GM23338 (cell line): ENCODE measurements around the gene USP6NL. TPM values are rescaled to one million over a fixed set of nuclear protein-coding genes. Genes with fewer than 3 reads are reported as not detected.

Experiments
- ATAC-seq: fragments of 200-7000 bp; cut with Tn5 transposase; 3 replicates; pipeline ENCODE4 v1.9.1; 2020
- DNase-seq: peaks from one replicate; pipeline ENCODE4 v3.0.0-alpha.2; 2015; ENCODE audit warnings: low spot score
- H2AFZ ChIP-seq: fragments of 200-600 bp; sonication (generic); 2 replicates; pipeline ENCODE4 v1.8.0; 2016; ENCODE audit warnings: antibody characterized with exemption, mild to moderate bottlenecking, moderate library complexity
- H3F3A ChIP-seq: fragments of 200-600 bp; sonication (generic); replicated peaks from 2 replicates; pipeline ENCODE4 v1.8.0; 2017; ENCODE audit warnings: antibody characterized with exemption, mixed run types, low read depth
- H3K27ac ChIP-seq: fragments of 200-600 bp; sonication (generic); 2 replicates; pipeline ENCODE4 v1.6.1; 2016; ENCODE audit warnings: low read depth
- H3K27me3 ChIP-seq: fragments of 200-600 bp; sonication (generic); 2 replicates; pipeline ENCODE4 v1.8.0; 2016; ENCODE audit warnings: mild to moderate bottlenecking, mixed run types, moderate library complexity; ENCODE audit not compliant: insufficient read depth
- H3K36me3 ChIP-seq: fragments of 200-600 bp; sonication (generic); 2 replicates; pipeline ENCODE4 v1.8.0; 2016; ENCODE audit warnings: mild to moderate bottlenecking; ENCODE audit not compliant: insufficient read depth
- H3K4me1 ChIP-seq: fragments of 200-600 bp; sonication (generic); 2 replicates; pipeline ENCODE4 v1.8.0; 2016; ENCODE audit warnings: mild to moderate bottlenecking, moderate library complexity; ENCODE audit not compliant: insufficient read depth
- H3K4me2 ChIP-seq: fragments of 200-600 bp; sonication (generic); 2 replicates; pipeline ENCODE4 v1.7.1; 2017; ENCODE audit warnings: mixed run types
- H3K4me3 ChIP-seq: fragments of 200-600 bp; sonication (generic); 2 replicates; pipeline ENCODE4 v1.6.1; 2016; ENCODE audit warnings: mixed run types
- H3K79me2 ChIP-seq: fragments of 200-600 bp; sonication (generic); replicated peaks from 2 replicates; pipeline ENCODE4 v1.8.0; 2017; ENCODE audit warnings: mild to moderate bottlenecking; ENCODE audit not compliant: insufficient read depth
- H3K9me2 ChIP-seq: fragments of 200-600 bp; sonication (generic); 2 replicates; pipeline ENCODE4 v1.8.0; 2017; ENCODE audit not compliant: insufficient read depth
- H4K20me1 ChIP-seq: fragments of 200-600 bp; sonication (generic); replicated peaks from 2 replicates; pipeline ENCODE4 v1.8.0; 2017; ENCODE audit warnings: mild to moderate bottlenecking; ENCODE audit not compliant: insufficient read depth
- H3K27ac Mint-ChIP-seq: 2 replicates; pipeline ENCODE4 v1.8.0; 2020; ENCODE audit warnings: inconsistent platforms, mild to moderate bottlenecking, moderate library complexity, mixed read lengths
- H3K27me3 Mint-ChIP-seq: 3 replicates; pipeline ENCODE4 v1.8.0; 2022; ENCODE audit warnings: low read depth, mild to moderate bottlenecking, moderate library complexity, mixed read lengths, inconsistent platforms; ENCODE audit not compliant: insufficient read depth, poor library complexity
- H3K36me3 Mint-ChIP-seq: 3 replicates; pipeline ENCODE4 v1.8.0; 2021; ENCODE audit warnings: low read depth, mild to moderate bottlenecking, inconsistent platforms, moderate library complexity, mixed read lengths
- H3K4me1 Mint-ChIP-seq: 3 replicates; pipeline ENCODE4 v1.8.0; 2020; ENCODE audit warnings: mild to moderate bottlenecking, inconsistent platforms, mixed read lengths
- H3K4me3 Mint-ChIP-seq: 3 replicates; pipeline ENCODE4 v1.8.0; 2021; ENCODE audit warnings: moderate library complexity, mild to moderate bottlenecking, inconsistent platforms, mixed read lengths
- H3K9me3 Mint-ChIP-seq: 3 replicates; pipeline ENCODE4 v1.8.0; 2020; ENCODE audit warnings: moderate library complexity, mild to moderate bottlenecking, inconsistent platforms, mixed read lengths
- CTCF ChIP-seq, 2 experiments: fragments of 200-600 bp in 1 of 2; sonication (generic) in 1 of 2; conservative IDR thresholded peaks; 2 replicates each; pipeline versions ENCODE4 v1.5.1 to v1.6.1; 2016 to 2017; ENCODE audit warnings: antibody characterized with exemption in 2 of 2, low read depth in 2 of 2, mild to moderate bottlenecking in 2 of 2, moderate library complexity in 1 of 2
- ETS1 ChIP-seq: IDR thresholded peaks from 2 replicates; pipeline ENCODE4 v1.6.1; 2016; ENCODE audit warnings: antibody characterized with exemption
- JUNB ChIP-seq: IDR thresholded peaks from one replicate; pipeline ENCODE4 v1.6.1; 2016; ENCODE audit warnings: antibody characterized with exemption; ENCODE audit not compliant: unreplicated experiment
- NANOG ChIP-seq: IDR thresholded peaks from 2 replicates; pipeline ENCODE4 v1.6.1; 2016; ENCODE audit warnings: antibody characterized with exemption, borderline replicate concordance
- POLR2AphosphoS5 ChIP-seq: IDR thresholded peaks from 2 replicates; pipeline ENCODE4 v1.6.1; 2016; ENCODE audit warnings: antibody characterized with exemption, low read depth
- REST ChIP-seq: IDR thresholded peaks from one replicate; pipeline ENCODE4 v1.6.1; 2018; ENCODE audit warnings: antibody characterized with exemption; ENCODE audit not compliant: unreplicated experiment
- ZNF462 ChIP-seq: fragments of 250-450 bp; sonication (Bioruptor Pico); IDR thresholded peaks from 2 replicates; pipeline ENCODE4 v1.5.0; 2020; ENCODE audit warnings: mild to moderate bottlenecking, moderate library complexity
- polyA plus RNA-seq: library from polyadenylated mRNA; unstranded; fragments of >200 nt; fragmentation: Nextera tagmentation; extraction: Ambion mirVana; gene quantifications from 2 replicates; pipeline ENCODE4 v1.2.1, GENCODE V29; 2016
- total RNA-seq: library from RNA; depleted of rRNA; stranded (reverse); fragments of >200 nt; shearing (Covaris generic); gene quantifications from 2 replicates; pipeline ENCODE4 v1.2.3, GENCODE V29; 2014

USP6NL gene
- total and polyA plus RNA-seq, 2 experiments from 2014 or later, result 8.1 to 29.7 TPM

- TF ChIP-seq REST, result no peak
- no peak for TF ChIP-seq ETS1
- TF ChIP-seq JUNB, result no peak
- TF ChIP-seq NANOG, result no peak
These were observed 6.4 kb downstream of the USP6NL start (continued) for GRCh38 chr10:11604865-11605650.

- ATAC-seq, result peak; percentile 58
- Histone ChIP-seq H3K27ac (peak overlapping the region; percentile 56), H2AFZ (no peak overlapping the region), H3K27me3 (no peaks in the 10 kb centered on the region), H3K4me2 (peak overlapping the region; percentile 36), H3K4me1 (peaks cover 52% of the 10 kb centered on the region), H3K4me3 (no peak overlapping the region), H3F3A (no peaks in the 10 kb centered on the region), H3K36me3 (no peaks in the 10 kb centered on the region), H4K20me1 (peaks cover 48% of the 10 kb centered on the region), H3K79me2 (peaks cover 100% of the 10 kb centered on the region), H3K9me2 (no peaks in the 10 kb centered on the region)
- Mint-ChIP-seq H3K4me1 (peaks cover 54% of the 10 kb centered on the region), H3K36me3 (0 out of 3 replicates have a peak, but pooled peaks cover 4% of the 10 kb centered on the region), H3K9me3 (no peaks in the 10 kb centered on the region; the same call in 2 of the 3 replicates), H3K27ac (peak overlapping the region; percentile 49; the same call in 1 of the 2 replicates), H3K27me3 (peaks cover 1% of the 10 kb centered on the region), H3K4me3 (no peak overlapping the region)
- DNase-seq, result no peak
- TF ChIP-seq POLR2AphosphoS5, result no peak
- no peak for TF ChIP-seq CTCF (conservative IDR thresholded peaks at IDR 0.05; ENCODE audit: low read depth in 2 of 2)
- TF ChIP-seq ZNF462 (CRISPR knock-in tag), result no peak
- no peak for TF ChIP-seq REST
These were observed 7.7 kb downstream of the USP6NL start for GRCh38 chr10:11603741-11604140.
